Esophagus squamous epithelium (tissue), 4 donors: ENCODE data around the gene PDZRN4.

Experiments
- CTCF ChIP-seq, 6 experiments: fragments of 450-650 bp in 4 of 6; fragments of 200-600 bp in 2 of 6; sonication (generic) in 2 of 6; IDR thresholded peaks; one replicate each; pipeline ENCODE4 v1.5.1; 2016 to 2019; ENCODE audit warnings: antibody characterized with exemption in 6 of 6, mild to moderate bottlenecking in 4 of 6, moderate library complexity in 4 of 6
- POLR2A ChIP-seq, 4 donors: fragments of 450-650 bp; IDR thresholded peaks; one replicate each; pipeline ENCODE4 v1.6.1; 2017; ENCODE audit warnings: antibody characterized with exemption in 4 of 4, mild to moderate bottlenecking in 4 of 4, moderate library complexity in 3 of 4

GRCh38 chr12:41333974-41334373 is 145.9 kb downstream of the PDZRN4 start:
- TF ChIP-seq CTCF (IDR thresholded peaks at IDR 0.05) = no peak
- TF ChIP-seq POLR2A (IDR thresholded peaks at IDR 0.05) = no peak
